Stromal cell of bone marrow (primary cell): Measurements from ENCODE around the gene RNF125.
"Not testable (repeated sequence)": the region's sequence is repeated elsewhere in the genome, so short reads cannot be mapped to it uniquely, and the experiment has no call there.

Source experiments
- DNase-seq: peaks from one replicate; pipeline ENCODE4 v3.0.0-alpha.2; 2012; ENCODE audit warnings: low read depth

Gene RNF125

DNA sequence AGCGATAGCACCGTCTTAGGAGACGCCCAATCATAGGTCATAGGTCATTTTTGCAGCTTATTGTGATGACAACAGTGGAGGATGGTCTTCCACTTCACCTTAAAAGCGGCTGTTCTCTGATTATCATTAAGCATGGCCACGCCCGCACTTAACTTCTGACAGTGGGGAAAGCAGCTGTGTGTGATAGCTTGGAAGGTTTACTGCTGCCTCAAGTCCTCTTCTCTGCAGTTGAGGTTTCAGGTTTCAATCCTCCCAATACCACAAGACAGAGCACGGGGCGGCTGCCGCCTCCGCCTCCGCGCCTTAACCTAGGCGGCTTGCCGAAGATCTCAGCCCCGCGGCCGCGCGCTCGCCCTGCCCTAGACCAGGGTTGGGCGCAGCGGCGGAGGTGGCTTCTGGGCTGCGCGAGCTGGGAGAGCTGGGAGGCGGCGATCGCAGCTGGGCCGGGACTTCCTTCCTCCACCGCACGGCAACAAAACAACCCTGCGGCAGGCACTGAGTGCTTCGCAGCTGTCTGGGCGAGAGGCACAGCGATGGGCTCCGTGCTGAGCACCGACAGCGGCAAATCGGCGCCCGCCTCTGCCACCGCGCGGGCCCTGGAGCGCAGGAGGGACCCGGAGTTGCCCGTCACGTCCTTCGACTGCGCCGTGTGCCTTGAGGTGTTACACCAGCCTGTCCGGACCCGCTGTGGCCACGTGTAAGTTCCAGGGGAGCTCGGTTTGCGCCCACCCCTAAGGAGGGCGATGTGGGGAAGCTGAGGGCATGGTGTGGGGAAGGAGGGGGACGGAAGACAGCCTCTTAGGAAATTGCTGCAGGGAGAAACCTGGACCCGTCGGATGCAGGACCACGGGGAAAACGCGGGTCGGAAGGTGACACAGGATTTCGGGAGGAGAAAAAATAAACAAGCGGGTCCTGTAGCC lies at the start of gene RNF125:
RNF125 (plus strand) TSS at position 495 of the 920 bp plus-strand sequence; CDS start at position 534, 39 bp downstream.
- peak; percentile 29 for DNase-seq

DNA sequence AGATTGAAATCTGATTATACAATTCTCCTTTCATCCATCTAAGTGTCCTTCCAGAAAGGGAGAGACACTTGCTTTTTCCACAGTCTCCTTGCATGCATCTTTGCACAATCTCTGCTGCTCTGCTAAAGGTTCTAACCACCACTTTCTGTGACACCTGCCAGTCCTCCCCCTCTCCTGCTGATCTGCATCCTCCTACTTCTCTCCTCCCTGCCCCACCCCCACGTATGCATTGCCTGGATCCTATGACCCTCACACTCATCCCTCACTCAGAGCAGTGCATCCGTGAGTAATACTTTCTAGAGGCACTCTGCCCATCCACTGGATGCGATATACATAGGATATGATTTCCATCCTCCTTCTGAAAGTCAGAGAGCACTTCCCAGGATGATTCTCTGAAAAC lies 48.0 kb upstream of the RNF125 start:
- DNase-seq: no peak

DNA sequence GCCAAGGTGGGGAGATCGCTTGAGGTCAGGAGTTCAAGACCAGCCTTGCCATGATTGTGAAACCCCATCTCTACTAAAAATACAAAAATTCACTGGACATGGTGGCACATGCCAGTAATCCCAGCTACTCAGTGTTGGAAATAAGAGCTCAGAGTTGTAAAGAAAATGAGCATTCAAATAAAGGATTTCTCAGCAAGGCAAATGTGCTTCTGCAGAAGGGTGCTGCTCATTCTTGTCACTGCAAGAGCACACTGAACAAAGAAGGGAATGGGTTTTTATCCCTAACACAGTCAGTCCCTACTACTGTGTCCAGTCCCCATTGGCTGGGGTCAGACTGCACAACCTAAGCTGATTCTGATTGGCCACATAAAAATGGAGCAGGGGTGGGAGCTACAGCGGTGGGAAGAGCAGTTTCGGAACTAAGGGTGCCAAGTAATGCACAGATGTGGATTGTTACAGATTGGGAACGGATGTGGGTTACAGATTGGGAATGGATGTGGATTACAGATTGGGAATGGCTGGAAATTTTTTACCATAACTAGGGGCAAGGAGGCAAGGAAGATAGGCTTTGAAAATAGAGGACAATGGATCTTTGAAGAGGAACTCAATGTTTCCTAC lies 44.6 kb upstream of the RNF125 start:
- DNase-seq: no peak

- DNase-seq: no peak
Measured at GRCh38 chr18:31976242-31976641, 42.4 kb upstream of the RNF125 start.

- DNase-seq: peak; percentile 28
Measured at GRCh38 chr18:31977270-31977872, 41.3 kb upstream of the RNF125 start.

- DNase-seq: no peak
Measured at GRCh38 chr18:31978616-31979015, 40.0 kb upstream of the RNF125 start.

- no peak for DNase-seq
Measured at GRCh38 chr18:31979714-31980113, 38.9 kb upstream of the RNF125 start.

- DNase-seq: no peak
Measured at GRCh38 chr18:31980863-31981262, 37.8 kb upstream of the RNF125 start.

GRCh38 chr18:31983020-31983419 lies 35.6 kb upstream of the RNF125 start:
- DNase-seq: no peak

GRCh38 chr18:31983976-31984375 lies 34.6 kb upstream of the RNF125 start:
- no peak for DNase-seq

- DNase-seq: no peak
Measured at GRCh38 chr18:31990823-31991222, 27.8 kb upstream of the RNF125 start.

DNA sequence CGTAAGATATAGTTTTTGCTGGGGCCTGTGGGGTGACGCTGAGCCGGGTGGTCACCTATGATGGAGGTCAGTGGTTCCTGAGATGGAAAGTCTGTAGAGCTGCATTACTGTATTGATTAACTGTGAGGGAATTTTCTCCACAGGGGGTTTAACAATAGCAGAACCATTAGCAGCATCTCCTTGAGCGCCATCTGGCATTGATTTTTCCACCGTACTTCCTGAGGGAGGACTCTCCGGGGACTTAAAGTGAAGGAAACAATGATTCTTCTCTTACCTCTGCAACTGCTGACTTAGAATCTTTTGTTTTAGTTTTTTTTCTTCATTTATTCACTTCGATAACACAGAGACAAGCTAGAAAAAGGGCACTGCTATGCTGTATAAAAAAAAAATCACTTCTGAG lies 22.6 kb upstream of the RNF125 start:
- DNase-seq: no peak

DNA sequence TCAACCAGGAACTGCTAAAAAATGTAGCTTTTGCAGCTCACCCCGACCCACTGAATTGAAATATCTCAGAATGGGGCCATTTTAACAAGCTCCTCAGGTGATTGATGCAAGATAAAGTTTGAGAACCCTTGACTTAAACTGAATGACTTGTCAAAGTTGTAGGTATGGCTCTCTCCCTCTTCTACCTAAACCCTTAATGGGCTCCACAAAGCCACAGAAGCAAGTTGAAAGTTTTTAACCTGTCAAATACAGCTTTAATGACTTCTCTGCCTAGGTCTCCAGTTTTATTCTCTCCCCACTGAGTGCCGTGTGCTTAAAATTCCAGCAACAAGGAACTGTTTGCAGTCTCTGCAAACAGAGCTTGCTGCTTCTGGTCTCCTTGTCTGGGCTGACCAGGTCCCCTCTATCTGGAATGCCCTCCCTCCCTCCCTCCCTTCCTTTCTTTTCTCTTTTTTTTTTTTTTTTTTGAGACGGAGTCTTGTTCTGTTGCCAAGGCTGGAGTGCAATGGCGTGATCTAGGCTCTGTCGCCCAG lies 19.7 kb upstream of the RNF125 start:
- no peak for DNase-seq

DNA sequence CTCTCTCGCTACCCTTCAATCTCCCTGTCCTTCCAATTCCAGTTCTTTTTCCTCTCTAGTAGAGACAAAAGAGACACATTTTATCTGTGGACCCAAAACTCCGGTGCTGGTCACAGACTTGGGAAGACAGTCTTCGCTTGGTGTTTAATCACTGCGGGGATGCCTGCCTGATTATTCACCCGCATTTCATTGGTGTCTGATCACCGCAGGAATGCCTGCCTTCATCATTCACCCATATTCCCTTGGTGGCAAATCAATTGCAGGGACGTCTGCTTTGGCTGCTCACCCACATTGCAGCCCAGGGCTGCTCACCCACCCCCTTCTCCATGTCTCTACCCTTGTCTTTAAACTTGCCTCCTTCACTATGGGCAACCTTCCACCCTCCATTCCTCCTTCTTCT lies 17.5 kb upstream of the RNF125 start:
- DNase-seq: not testable (repeated sequence)

- DNase-seq: not testable (repeated sequence)
Measured at GRCh38 chr18:32003822-32004221, 14.8 kb upstream of the RNF125 start.

GRCh38 chr18:32010124-32010721 lies 8.4 kb upstream of the RNF125 start:
- no peak for DNase-seq

GRCh38 chr18:32011193-32011592 lies 7.4 kb upstream of the RNF125 start:
- no peak for DNase-seq

GRCh38 chr18:32019251-32019948 lies 775 bp downstream of the RNF125 start:
- DNase-seq: no peak

- DNase-seq: not testable (repeated sequence)
Measured at GRCh38 chr18:32019949-32020625, 1.5 kb downstream of the RNF125 start.

GRCh38 chr18:32021756-32022564 lies 3.3 kb downstream of the RNF125 start:
- no peak for DNase-seq
